GM21576 (cell line): ENCODE data around the gene DNAJC6.
A peak's percentile ranks its signal among the peaks of the same experiment; 100 is the strongest.

Experiments used
- ATAC-seq: cut with Tn5 transposase; IDR thresholded peaks from one replicate; pipeline ENCODE4 v1.9.1; 2021; ENCODE audit warnings: mild to moderate bottlenecking, moderate library complexity; ENCODE audit not compliant: unreplicated experiment

DNAJC6 gene

GRCh38 chr1:65459397-65459768 is 150.0 kb downstream of the DNAJC6 start:
- peak; percentile 66 for ATAC-seq
